NK-92 (cell line): ENCODE measurements around the gene OR10G8.
"Not testable (repeated sequence)": the region's sequence is repeated elsewhere in the genome, so short reads cannot be mapped to it uniquely, and the experiment has no call there.

Experiments used
- DNase-seq: peaks from one replicate; lab custom pipeline; 2025; ENCODE audit not compliant: unreplicated experiment; lab: John Stamatoyannopoulos, UW

OR10G8 gene, protein sequence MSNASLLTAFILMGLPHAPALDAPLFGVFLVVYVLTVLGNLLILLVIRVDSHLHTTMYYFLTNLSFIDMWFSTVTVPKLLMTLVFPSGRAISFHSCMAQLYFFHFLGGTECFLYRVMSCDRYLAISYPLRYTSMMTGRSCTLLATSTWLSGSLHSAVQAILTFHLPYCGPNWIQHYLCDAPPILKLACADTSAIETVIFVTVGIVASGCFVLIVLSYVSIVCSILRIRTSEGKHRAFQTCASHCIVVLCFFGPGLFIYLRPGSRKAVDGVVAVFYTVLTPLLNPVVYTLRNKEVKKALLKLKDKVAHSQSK

DNA sequence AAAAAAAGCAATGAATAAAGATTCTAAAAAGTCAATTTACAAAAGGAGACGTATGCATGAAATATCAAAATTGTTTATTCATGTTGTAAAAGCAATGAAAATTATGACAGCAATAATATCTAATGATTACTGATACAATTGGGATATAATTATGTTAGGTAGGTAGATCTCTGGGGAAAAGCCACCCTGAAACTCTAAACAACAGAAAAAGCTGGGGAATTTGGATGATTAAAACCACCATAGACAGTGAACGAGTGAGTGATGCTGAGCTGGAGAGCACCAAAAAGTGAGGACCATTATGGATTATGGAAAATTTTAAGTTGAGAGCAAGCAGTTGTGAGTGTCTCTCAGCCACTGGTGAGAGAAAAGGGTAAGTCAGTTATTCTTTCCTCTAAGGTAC lies at the start of gene OR10G8:
Gene OR10G8, plus strand, starts transcription at position 301 of the 400 bp plus-strand sequence. CDS start 2,825 bp downstream, outside the sequence.
- no peak for DNase-seq

- no peak for DNase-seq
Observed at GRCh38 chr11:123977731-123978347, 48.8 kb upstream of the OR10G8 start, which contains the start of gene OR10S1. OR10S1 (minus strand) TSS chr11:123977781; CDS start chr11:123977664, 117 bp downstream.

DNA sequence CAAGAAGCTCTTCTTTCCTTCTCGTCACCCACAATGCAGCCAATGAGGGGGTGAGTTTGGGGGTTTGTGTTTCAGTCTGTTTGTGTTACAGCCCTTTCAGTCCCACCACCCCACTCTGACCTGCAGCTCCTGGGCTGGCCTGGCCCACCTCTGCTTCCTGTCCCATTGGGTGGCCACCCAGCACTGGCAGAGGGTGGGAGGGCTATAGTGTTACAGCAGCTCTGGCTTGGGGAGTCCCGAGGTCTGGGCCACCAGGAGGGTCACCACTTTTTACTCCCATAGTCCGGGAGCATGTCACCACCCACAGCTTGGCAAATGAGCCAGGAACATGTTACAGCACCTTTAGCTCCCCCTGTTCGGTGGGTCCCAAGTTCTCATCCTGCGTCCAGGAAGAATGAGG lies 47.3 kb upstream of the OR10G8 start:
- DNase-seq, result no peak

GRCh38 chr11:123995119-123995518 lies 31.5 kb upstream of the OR10G8 start, which contains the start of gene OR10G6:
OR10G6 (minus strand) TSS chr11:123995161; CDS start chr11:123995161, 0 bp downstream.
- DNase-seq, result no peak

- no peak for DNase-seq
Observed at GRCh38 chr11:124012697-124013096, 13.9 kb upstream of the OR10G8 start, which contains the start of gene OR10G4. OR10G4 (plus strand) TSS chr11:124012997; CDS start chr11:124015575, 2,578 bp downstream.

DNA sequence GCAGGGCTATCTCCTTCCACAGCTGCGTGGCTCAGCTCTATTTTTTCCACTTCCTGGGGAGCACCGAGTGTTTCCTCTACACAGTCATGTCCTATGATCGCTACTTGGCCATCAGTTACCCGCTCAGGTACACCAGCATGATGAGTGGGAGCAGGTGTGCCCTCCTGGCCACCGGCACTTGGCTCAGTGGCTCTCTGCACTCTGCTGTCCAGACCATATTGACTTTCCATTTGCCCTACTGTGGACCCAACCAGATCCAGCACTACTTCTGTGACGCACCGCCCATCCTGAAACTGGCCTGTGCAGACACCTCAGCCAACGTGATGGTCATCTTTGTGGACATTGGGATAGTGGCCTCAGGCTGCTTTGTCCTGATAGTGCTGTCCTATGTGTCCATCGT lies 10.8 kb upstream of the OR10G8 start:
- not testable (repeated sequence) for DNase-seq

- DNase-seq, result no peak
Observed at GRCh38 chr11:124036666-124037065, 10.1 kb downstream of the OR10G8 start.

DNA sequence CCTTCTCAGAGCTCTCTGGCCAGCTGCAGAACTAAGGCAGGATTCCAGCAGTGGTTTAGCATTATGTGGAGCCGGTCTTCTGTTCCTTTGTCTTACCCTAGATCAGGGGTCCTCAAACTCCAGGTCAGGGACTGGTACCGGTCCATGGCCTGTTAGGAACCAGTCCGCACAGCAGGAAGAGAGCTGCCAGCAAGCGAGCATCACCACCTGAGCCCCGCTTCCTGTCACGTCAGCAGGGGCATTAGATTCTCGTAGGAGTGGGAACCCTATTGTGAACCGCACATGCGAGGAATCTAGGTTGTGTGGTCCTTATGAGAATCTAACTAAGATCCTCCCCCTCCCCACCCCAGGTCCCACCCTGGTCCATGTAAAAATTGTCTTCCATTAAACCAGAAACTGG lies 13.0 kb downstream of the OR10G8 start:
- no peak for DNase-seq

GRCh38 chr11:124041254-124041653 lies 14.7 kb downstream of the OR10G8 start, which contains the start of gene OR10G7:
OR10G7 (minus strand) TSS chr11:124041325; CDS start chr11:124039001, 2,324 bp downstream.
- no peak for DNase-seq

DNA sequence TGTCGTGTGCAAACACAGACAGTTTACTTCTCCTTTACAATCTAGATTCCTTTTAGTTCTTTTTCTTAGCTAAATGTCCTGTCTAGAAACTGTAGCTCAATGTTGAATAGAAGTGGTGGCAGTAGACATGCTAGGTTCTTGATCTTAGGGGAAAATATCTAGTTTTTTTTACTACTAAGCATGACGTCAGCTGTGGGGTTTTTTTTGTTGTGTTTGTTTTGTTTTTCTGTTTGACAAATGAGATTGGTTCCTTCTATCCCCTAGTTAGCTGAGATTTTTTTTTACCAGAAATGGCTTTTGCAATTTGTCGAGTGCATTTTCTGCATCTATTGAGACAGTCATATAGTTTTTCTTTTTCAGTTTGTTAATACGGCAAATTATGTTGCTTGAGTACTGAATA lies 16.8 kb downstream of the OR10G8 start:
- DNase-seq, result no peak

DNA sequence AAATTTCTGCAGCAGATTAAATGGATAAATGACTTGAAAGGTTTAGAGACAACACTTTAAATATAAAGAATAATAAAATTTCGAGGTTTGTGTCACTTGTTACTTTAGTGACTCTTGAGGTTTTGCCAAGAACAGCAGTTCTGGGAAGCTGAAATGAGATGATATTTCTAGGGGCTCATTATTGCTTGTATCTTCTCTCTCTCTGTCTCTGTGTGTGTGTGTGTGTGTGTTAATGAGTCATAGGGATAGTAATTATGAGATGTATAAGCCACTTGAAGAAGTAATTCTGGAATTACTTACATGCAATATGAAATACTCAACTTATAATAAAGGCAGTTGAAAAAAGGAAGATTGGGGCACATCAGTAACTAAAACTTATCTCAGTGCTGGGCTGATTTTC lies 24.1 kb downstream of the OR10G8 start:
- no peak for DNase-seq

- DNase-seq, result no peak
Observed at GRCh38 chr11:124052966-124053365, 26.4 kb downstream of the OR10G8 start.

DNA sequence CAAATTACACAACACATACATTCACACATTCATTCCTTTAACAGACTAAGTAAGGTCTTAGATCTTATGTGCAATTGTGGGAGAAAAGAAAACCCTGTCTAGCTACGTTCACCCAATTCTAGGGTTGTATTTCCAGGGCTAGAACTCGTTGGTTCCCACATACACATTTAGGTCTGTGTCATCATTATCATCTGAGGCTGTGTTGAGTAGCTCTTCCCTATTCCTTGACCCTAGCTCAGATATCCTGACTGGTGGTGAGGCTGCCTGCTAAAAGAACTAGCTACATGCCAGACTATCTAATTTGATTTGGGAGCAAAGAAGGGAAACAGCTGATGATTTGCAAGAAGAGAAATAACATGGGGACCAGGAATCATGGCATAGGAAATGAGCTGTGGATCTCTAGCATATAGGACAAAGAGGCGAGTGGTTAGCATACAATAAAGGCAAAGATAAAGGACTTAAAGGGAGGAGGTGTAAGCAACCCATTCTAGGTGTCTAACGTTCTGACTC lies 42.1 kb downstream of the OR10G8 start:
- DNase-seq, result no peak

- no peak for DNase-seq
Observed at GRCh38 chr11:124069429-124070401, 43.1 kb downstream of the OR10G8 start.

GRCh38 chr11:124070915-124071622 lies 44.5 kb downstream of the OR10G8 start:
- no peak for DNase-seq

GRCh38 chr11:124071623-124071948 lies 45.0 kb downstream of the OR10G8 start:
- DNase-seq, result no peak

DNA sequence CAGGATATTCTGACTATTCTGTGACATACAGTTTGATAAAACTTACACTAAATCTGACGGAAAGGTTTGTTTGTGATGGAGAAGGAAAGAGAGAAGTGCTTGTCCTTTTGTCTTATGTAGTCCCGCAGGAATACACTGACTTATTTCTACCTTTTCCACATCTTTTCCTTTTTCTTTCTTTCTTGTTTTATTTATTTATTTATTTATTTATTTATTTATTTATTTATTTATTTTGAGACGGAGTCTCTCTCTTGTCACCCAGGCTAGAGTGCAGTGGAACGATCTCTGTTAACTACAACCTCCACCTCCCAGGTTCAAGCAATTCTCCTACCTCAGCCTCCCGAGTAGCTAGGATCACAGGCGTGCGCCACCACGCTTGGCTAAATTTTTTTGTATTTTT lies 45.5 kb downstream of the OR10G8 start:
- DNase-seq, result no peak

DNA sequence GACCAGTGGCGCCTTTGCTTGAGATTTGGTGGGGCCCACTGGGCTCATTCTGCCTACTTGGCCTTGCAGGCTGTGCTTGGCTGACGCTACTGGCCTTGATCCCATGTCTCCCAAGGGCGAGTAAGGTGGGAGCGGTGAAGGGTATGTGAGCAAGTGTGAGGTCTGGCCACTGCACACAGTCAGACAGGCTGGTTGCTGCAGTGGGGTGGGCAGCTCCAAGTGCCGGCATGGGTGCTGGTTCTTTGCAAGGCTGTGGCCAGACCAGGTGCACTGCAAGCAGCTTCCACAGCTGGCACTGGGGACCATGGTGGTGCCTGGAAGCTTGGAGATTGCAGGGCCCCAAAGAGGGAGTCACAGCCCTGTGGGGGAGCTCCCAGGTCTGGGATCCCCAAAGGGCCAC lies 48.0 kb downstream of the OR10G8 start:
- DNase-seq, result no peak

DNA sequence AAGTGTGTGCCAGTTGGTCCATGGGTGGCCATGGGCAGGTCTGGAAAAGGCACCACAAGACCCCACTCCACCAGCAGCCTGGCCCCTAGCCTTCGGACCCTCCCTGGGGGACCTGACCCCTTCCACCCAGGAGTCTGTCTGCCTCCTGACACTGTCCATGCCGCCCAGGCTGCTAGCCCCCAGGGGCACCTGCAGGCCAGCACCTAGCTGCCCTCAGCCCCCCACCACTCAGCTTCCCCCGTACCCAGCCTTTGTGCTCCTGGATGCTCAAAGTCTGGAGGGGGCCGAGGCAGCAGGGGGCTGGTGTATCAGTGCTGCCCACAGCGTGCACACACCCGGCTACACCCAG lies 48.9 kb downstream of the OR10G8 start:
- DNase-seq, result no peak

DNA sequence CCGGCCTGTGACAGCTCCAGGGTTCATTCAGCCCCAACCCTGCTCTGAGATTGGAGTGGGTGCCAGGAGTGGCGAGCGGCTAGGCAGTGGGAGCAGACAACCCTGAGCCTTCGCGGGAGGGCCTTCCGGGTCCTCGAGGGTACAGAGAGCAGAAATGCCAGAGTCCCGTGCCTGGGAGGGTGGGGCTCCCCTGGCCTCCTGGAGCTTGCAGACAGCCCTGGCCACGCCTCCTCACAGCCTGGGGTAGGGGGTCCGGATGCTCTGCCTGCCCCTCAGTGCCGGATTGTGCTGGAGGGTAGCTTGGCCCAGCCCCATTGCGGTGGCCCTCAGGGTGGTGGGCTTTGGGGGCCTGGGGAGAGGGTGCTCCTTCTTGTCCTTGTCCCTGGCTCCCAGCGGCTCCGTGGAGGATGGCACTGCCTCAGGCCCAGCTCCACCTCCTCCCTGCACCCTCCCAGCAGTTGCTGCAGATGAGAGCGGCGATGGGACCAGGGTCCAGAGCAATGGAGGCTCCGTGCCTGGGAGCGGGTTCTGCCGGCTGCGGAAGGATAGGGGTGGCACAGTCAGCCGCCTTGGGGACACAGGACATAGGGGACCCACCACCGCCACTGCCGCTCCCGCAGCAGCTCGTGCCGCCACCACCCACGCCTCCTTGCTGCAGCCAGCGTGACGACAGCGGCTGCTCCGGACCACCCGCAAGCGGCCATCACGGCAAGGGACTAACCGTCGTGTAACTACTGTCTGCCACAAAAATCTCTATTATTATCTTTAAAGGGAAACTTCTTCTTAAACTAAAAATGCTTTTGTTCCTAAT lies 49.4 kb downstream of the OR10G8 start:
- DNase-seq, result no peak
